Measurements from ENCODE around the gene GCSAM. TPM values are rescaled to one million over a fixed set of nuclear protein-coding genes. Genes with fewer than 3 reads are reported as not detected.

The GCSAM gene
- total RNA-seq, 1 donor from 2014 or later, result not detected

DNA sequence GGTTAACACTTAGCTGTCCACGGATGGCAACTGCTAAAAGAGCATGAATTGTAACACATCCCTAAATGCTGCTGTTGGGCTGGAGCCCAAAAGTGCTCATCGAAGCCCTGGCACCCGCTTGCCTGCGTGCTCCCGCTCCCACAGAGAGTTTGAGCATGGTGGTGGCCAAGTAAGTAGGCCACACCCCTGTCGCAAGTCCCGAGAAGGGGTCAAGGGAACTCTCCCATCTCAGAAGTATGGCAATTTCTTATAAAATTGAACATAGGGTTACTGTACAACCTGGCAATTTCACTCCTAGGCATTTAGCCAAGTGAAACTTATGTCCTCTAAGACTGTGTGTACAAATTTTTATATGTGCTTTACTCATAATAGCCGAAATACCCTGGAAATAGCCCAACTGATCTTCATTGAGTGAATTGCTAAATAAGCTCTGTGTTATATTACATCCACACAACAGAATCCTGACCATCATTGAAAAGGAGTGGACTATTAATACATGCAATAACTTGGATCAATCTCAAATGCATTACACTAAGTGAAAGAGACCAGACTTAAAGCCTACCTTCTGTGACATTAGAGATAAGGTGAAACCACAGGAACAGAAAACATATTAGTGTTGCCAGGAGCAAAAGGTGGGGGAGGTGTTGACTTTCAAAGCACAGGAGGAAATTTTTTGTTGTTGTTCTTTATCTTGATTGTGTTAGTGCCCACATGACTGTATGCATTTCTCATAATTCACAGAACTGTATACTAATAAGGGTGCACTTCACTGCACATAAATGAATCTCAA, 1.5 kb upstream of the GCSAM start:
- TF ChIP-seq CTCF (IDR thresholded peaks at IDR 0.05), result no peak
- no peak for DNase-seq (ENCODE audit: extremely low spot score, unreplicated experiment)
- Mint-ChIP-seq H3K4me3 (ENCODE audit: unreplicated experiment) (no peak overlapping the region), H3K27ac (ENCODE audit: unreplicated experiment) (no peak overlapping the region), H3K36me3 (ENCODE audit: unreplicated experiment) (no peaks in the 10 kb centered on the region), H3K4me1 (ENCODE audit: unreplicated experiment) (peaks cover under 1% of the 10 kb centered on the region), H3K27me3 (ENCODE audit: unreplicated experiment) (peaks cover 22% of the 10 kb centered on the region), H3K9me3 (ENCODE audit: unreplicated experiment) (no peaks in the 10 kb centered on the region)

DNA sequence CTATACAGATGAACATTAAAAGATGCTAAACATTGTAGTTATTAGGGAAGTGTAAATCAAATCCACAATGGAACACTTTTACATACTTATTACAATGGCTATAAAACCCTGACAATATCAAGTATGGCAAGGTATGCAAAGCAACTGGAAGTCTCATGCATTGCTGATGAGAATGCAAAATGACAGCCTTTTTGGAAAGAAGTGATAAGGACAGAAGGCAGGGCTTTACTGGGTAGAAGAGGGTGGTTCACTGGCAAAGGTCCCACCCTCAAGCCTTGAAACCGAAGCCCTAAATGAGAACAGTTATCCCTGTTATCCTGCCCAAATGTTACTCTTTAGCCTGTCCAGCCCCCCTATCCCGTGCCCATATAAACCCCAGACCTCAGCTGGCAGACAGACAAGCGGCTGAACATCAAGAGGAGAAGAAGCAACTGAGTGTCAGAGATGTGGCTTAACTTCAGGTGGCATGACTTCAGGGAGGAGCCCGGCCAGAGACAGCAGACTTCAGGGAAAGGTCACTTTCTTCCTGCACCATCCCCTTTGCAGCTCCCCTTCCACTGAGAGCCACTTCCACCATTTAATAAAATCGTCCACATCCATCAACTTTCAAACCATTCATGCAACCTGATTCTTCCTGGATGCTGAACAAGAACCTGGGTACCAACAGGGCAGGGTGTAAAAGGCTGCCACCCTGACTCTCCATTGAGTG, 732 bp upstream of the GCSAM start:
- Mint-ChIP-seq H3K27me3 (ENCODE audit: unreplicated experiment) (peaks cover 21% of the 10 kb centered on the region), H3K36me3 (ENCODE audit: unreplicated experiment) (no peaks in the 10 kb centered on the region), H3K27ac (ENCODE audit: unreplicated experiment) (no peak overlapping the region), H3K4me3 (ENCODE audit: unreplicated experiment) (no peak overlapping the region), H3K4me1 (ENCODE audit: unreplicated experiment) (peaks cover 2% of the 10 kb centered on the region), H3K9me3 (ENCODE audit: unreplicated experiment) (no peaks in the 10 kb centered on the region)
- no peak for TF ChIP-seq CTCF (IDR thresholded peaks at IDR 0.05)
- no peak for DNase-seq (ENCODE audit: extremely low spot score, unreplicated experiment)

DNA sequence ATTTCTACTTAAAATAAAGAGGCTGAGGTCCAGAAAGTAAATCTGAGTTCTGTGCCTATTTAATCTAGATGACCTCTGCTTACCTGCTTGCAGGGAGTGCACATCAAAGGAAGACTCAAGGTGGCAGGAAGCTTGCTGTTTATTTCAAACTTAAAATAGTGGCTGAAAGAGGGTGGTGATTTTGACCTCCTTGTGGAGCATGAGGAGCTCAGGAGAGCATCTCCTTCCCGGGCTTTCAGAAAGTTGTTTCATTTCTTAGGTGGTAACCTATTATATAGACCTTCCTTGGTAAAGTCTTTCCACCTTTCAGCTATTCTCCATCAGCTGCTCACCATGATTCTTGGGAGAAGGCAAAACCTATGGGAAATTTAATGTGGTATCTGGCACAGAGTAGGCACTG, 494 bp downstream of the GCSAM start:
- peaks cover 2% of the 10 kb centered on the region for H3K4me1 Mint-ChIP-seq (ENCODE audit: unreplicated experiment)
- no peak overlapping the region for H3K4me3 Mint-ChIP-seq (ENCODE audit: unreplicated experiment)
- H3K27me3 Mint-ChIP-seq (ENCODE audit: unreplicated experiment), result peaks cover 11% of the 10 kb centered on the region
- no peaks in the 10 kb centered on the region for H3K36me3 Mint-ChIP-seq (ENCODE audit: unreplicated experiment)
- DNase-seq (ENCODE audit: extremely low spot score, unreplicated experiment), result no peak
- H3K9me3 Mint-ChIP-seq (ENCODE audit: unreplicated experiment), result no peaks in the 10 kb centered on the region
- H3K27ac Mint-ChIP-seq (ENCODE audit: unreplicated experiment), result no peak overlapping the region
- no peak for TF ChIP-seq CTCF (IDR thresholded peaks at IDR 0.05)

- no peak overlapping the region for H3K4me3 Mint-ChIP-seq (ENCODE audit: unreplicated experiment)
Measured at GRCh38 chr3:112132088-112132487, 960 bp downstream of the GCSAM start.

More at GRCh38 chr3:112132088-112132487, 960 bp downstream of the GCSAM start:
- Mint-ChIP-seq H3K36me3 (ENCODE audit: unreplicated experiment) (no peaks in the 10 kb centered on the region), H3K27me3 (ENCODE audit: unreplicated experiment) (peaks cover 7% of the 10 kb centered on the region), H3K27ac (ENCODE audit: unreplicated experiment) (no peak overlapping the region), H3K9me3 (ENCODE audit: unreplicated experiment) (no peaks in the 10 kb centered on the region), H3K4me1 (ENCODE audit: unreplicated experiment) (peaks cover 4% of the 10 kb centered on the region)
- no peak for DNase-seq (ENCODE audit: extremely low spot score, unreplicated experiment)
- TF ChIP-seq CTCF (IDR thresholded peaks at IDR 0.05), result no peak
